Measurements from ENCODE around the gene FEM1C. TPM values are rescaled to one million over a fixed set of nuclear protein-coding genes. Genes with fewer than 3 reads are reported as not detected.

Gene FEM1C
- total RNA-seq, 1 donor from 2014 or later: 25.2 TPM

- DNase-seq (ENCODE audit: low spot score): no peak
Measured at GRCh38 chr5:115524199-115524847, 20.3 kb downstream of the FEM1C start.

- DNase-seq (ENCODE audit: low spot score): no peak
Measured at GRCh38 chr5:115522832-115523403, 21.7 kb downstream of the FEM1C start.

DNA sequence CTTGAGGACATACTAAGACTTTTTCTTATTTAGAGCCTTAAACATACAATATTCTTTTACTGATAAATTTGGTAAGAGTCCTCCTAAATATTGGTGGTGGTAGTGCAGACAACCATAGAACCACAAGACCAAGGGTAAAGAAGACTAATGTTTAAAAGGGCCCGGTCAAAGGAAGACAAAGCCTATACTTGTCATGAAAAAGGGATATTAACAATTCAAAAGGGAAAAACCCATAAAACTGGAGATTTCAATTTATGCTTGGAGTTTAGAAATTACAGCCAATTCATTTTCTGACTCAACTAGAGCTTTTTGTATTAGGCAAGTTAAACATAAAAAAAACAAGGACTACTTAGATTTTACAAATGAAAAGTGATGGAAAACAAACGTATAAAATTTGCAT, 24.4 kb downstream of the FEM1C start:
- no peak for DNase-seq (ENCODE audit: low spot score)

DNA sequence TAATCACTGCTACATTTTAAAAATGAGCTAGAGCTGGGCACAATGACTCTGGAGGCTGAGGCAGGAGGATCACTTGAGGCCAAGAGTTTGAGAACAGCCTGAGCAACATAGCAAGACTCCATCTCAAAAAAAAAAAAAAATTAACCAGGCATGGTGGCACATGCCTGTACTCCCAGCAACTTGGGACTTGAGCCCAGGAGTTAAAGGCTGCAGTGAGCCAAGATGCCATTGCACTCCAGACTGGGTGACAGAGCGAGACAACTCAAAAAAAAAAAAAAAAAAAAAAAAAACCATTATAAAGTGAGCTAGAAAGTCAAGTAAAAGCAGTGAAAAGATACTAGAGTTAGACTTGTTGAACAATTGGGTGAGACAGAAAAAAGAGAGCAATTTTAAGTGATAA, 28.2 kb downstream of the FEM1C start:
- DNase-seq (ENCODE audit: low spot score): no peak

DNA sequence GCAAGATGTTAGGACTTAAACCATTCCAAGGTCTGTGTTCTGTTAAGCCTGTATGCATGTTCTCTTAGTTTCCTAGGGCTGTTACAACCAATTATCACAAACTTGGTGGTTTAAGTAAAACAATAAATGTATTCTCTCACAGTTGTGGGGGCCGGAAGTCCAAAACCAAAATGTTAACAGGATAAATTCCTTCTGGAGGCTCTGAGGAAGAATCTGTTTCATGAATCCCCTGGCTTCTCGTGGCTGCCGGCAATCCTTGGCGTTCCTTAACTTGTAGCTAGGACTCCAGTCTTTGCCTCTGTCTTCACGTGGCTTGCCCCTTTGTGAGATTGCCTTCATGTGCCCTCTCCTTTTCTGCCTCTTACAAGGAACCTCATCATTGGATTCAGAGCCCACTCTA, 30.4 kb downstream of the FEM1C start:
- DNase-seq (ENCODE audit: low spot score): no peak

- no peak for DNase-seq (ENCODE audit: low spot score)
Measured at GRCh38 chr5:115511632-115512031, 32.9 kb downstream of the FEM1C start.

GRCh38 chr5:115510145-115510645, 34.4 kb downstream of the FEM1C start:
- no peak for DNase-seq (ENCODE audit: low spot score)

DNA sequence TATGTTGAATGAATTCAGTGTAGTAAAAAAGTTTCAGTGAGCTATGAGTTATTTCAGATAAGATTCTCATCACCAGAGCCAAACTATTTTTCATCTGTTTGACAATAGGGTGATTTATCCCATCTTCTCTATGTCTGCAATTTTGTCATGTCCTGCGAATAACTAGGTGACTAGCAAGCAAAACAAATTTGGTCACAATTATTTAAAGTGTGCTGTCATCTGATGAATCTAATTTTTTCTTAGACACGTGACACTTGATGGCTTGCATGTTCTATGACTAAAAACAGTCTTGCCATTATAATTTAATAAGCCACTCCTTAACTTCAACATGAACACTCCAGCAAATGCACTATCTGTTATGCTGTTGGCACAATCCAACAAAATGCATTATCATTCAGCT, 35.0 kb downstream of the FEM1C start:
- no peak for DNase-seq (ENCODE audit: low spot score)

- DNase-seq (ENCODE audit: low spot score): no peak
Measured at GRCh38 chr5:115507681-115508080, 36.9 kb downstream of the FEM1C start.

DNA sequence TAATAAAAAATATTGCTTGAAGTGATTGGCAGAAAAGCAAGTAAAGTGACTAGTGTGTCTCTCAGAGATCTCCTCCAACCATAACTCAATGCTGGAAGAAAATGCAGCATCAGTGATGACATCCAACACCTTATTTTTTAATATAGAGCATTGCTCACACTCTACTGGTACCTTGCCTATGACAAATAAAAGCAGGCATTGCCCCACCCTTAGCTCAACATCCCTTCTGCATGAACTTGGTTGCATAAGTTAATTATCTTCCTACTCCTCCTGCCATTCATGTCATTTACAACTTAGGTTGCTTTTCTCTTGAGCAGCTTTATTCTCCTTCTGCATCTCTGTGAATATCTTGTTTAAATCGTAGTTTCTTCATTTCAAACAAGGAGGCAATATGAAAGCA, 41.2 kb downstream of the FEM1C start:
- DNase-seq (ENCODE audit: low spot score): no peak

DNA sequence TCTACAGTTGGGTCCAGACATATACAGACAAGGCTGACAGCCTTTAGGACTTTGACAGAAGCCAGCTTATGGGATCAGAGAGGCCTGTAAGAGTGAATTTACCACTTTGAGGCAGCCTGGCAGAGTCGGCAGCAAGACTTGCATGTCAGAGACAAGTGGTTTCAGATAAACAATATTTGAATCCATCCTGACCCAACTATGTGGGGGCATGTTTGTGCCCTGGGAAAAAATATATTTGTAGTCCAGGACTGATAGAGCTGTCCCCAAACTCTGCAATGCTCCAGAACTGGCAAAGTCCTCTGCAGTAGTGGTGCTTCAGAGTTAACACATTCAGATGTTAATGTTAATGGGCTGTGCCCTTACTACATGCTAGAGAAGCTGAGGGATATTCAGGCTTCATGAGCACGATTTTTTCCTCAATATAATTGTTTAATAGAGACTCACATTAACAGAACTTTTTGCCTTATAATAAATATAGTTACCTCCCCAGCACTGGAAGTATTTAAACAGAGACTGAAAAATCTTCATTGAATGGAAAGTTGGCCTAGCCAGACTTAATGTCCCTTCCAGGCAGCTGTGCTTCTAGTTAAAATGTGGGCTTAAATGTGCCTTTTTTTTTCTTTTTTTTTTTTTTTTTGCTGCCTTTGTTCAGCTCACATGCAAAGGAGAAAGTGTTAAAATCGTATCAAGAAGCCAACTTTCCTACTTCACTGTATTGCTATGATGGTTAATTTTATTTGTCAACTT, 42.9 kb downstream of the FEM1C start:
- DNase-seq (ENCODE audit: low spot score): no peak

DNA sequence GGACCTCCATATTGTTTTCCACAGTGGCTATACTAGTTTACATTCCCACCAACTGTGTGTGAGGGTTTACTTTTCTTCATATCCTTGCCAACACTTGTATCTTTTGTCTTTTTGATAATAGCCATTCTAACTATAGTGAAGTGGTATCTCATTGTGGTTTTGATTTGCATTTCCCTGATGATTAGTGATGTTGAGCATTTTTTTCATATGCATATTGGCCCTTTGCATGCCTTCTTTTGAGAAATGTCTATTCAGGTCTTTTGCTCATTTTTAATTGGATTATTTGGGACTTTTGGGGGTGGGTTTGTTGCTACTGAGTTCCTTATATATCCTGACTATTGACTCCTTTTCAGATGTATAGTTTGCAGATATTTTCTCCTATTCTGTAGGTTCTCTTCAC, 44.4 kb downstream of the FEM1C start:
- DNase-seq (ENCODE audit: low spot score): no peak

DNA sequence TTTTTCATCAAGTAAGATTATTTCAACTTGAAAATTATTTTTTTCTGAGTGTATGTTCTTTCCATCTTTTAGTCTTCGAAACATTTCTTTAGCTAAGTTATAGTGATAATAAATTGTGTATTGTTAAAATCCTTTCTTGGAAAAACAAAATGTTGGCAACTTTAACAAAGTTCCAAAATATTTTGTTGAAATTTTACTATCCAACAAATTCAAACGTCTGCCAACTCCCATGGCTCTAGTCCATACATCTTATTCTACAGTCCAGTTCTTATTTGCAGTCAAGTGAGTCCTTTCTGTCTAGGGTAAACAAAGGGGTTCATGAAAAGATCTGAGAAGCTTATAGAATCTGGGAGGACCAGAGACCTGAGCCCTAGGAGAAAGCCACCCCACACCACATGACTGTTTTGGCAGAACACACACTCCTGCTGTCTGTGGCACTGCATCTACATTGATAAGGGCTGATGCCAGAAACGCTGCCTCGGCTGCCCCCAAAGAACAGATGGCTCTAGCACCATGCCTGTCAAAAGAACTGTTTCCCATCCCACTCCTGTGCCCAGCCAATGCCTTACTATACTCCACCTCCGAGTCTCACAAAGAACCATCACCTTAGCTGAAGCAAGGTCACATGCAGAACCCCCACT, 47.5 kb downstream of the FEM1C start:
- no peak for DNase-seq (ENCODE audit: low spot score)

- no peak for DNase-seq (ENCODE audit: low spot score)
Measured at GRCh38 chr5:115494570-115495289, 49.8 kb downstream of the FEM1C start.

DNA sequence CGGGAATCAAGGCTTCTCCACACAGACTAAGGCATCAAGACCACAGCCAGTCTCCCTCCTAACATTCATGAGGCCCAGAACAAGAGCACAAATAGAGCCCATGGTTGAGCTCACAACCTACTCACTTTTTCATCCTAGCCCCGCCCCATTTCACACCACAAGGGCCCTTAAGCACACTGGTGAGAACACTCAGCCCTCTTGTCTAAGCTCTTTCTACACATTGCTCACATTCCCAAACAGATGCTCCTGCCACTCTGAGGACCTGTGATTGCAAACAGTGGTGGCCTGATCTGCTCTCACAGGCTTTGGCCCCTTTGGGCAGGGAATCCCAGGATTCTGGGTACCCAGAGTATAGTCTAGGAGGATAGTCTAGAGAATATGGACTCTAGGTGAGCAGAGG, 54.0 kb downstream of the FEM1C start:
- no peak for DNase-seq (ENCODE audit: low spot score)

DNA sequence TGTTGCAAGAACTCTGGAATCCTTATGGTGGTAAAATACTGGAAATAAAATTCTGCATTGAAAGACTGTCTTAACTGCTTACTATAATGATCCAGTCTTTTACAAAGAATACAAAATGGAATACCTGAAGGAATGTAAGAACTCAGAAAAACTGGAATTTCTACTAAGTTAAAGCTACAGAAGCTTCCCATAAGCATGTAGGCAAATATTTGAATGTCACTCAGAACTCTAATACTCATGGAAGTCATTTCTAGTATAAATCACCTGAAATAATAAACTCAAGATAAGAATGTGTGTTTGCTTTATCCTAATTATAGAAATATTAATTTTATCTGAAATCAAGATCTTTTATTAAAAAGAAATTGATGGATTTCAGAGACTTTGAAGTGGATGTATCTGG, 54.8 kb downstream of the FEM1C start:
- no peak for DNase-seq (ENCODE audit: low spot score)

DNA sequence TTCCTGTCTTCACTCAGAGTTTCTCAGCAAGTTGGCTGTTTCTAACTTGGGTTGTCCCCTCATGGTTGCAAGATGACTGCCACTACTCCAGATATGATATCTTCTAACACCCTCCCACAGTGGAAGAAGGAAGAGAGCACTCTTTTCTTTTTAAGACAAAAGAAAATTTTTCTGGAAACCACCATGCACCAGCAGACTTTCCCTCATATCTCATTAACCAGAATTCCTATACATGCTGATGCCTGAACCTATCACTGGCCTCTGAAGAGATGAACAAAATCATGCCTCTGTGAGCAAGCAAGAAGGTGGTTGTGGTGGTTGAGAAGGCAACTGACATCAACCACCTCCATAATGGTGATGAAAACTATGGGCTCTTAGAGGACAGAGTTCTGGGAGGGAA, 56.8 kb downstream of the FEM1C start:
- DNase-seq (ENCODE audit: low spot score): no peak

- no peak for DNase-seq (ENCODE audit: low spot score)
Measured at GRCh38 chr5:115487168-115487567, 57.4 kb downstream of the FEM1C start.

DNA sequence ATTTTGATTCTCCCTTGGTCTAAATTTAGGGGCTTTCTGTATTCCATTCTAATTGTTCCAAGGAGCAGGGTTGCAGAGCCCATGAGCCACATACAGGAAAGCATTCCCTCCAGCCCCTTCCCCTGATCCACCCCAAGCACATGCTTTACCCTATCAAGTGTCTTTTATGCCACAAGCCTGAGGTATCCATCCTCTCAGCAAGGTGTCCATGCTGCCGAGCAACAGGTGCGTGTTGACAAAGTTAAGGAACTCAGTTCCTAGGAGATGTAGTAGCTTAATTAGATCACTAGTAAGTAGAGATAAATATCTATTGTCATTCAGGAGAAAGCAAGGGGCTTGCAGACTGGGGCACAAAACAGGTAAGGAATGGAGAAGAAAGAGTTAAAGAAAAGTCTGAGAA, 57.8 kb downstream of the FEM1C start:
- no peak for DNase-seq (ENCODE audit: low spot score)

DNA sequence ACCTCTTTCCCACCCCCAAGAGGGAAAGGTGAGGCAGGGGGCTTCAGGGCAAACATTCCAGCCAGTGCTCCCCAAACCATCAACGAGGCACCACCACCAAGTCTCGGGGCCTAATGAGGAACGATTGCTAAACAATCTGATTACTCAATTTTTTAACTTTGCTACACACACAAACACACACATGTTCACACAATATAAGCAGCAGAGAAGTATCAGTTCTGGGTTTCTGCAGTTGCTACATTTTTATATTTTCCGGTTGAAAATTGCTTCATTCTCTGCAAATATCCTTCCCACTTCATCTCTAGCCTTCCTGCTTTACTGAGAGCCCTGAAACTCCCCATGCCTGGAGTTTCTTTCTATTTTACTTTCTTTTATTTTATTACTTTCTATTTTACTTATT, 60.2 kb downstream of the FEM1C start:
- DNase-seq (ENCODE audit: low spot score): no peak

- no peak for DNase-seq (ENCODE audit: low spot score)
Measured at GRCh38 chr5:115480900-115481299, 63.7 kb downstream of the FEM1C start.

All from mesenteric fat pad (tissue), 1 donor.